GM12878 (cell line): ENCODE results near the gene CD209. TPM values are rescaled to one million over a fixed set of nuclear protein-coding genes. Genes with fewer than 3 reads are reported as not detected.
A peak's percentile ranks its signal among the peaks of the same experiment; 100 is the strongest.

Experiments
- BACH1 ChIP-seq: fragments of 450-650 bp; IDR thresholded peaks from 2 replicates; pipeline ENCODE4 v1.6.1; 2017; ENCODE audit warnings: mild to moderate bottlenecking, borderline replicate concordance
- CBFB ChIP-seq: IDR thresholded peaks from 2 replicates; pipeline ENCODE4 v1.6.1; 2016; ENCODE audit warnings: antibody characterized with exemption, low read depth
- DPF2 ChIP-seq: fragments of 450-650 bp; IDR thresholded peaks from 2 replicates; pipeline ENCODE4 v1.6.1; 2017; ENCODE audit warnings: mild to moderate bottlenecking
- ETV6 ChIP-seq, 2 experiments: fragments of 450-650 bp in 1 of 2; IDR thresholded peaks in 1 of 2; conservative IDR thresholded peaks in 1 of 2; 2 replicates each; pipeline ENCODE4 v1.6.1; 2014; ENCODE audit warnings: antibody characterized with exemption in 1 of 2, borderline replicate concordance in 1 of 2, low read depth in 1 of 2, mild to moderate bottlenecking in 1 of 2, moderate library complexity in 1 of 2
- HDAC2 ChIP-seq: fragments of 200-600 bp; sonication (generic); IDR thresholded peaks from 2 replicates; pipeline ENCODE4 v1.6.1; 2017
- IRF3 ChIP-seq: fragments of 450-650 bp; IDR thresholded peaks from 2 replicates; pipeline ENCODE4 v1.6.1; 2014; ENCODE audit warnings: mild to moderate bottlenecking
- JUNB ChIP-seq: IDR thresholded peaks from 2 replicates; pipeline ENCODE4 v1.6.1; 2016; ENCODE audit warnings: antibody characterized with exemption, mild to moderate bottlenecking
- NFYB ChIP-seq: IDR thresholded peaks from 2 replicates; pipeline ENCODE4 v1.6.1; 2011; ENCODE audit warnings: low read depth, mild to moderate bottlenecking, low read length, improper control_type of control experiment, moderate library complexity; ENCODE audit not compliant: insufficient read depth
- RCOR1 ChIP-seq: conservative IDR thresholded peaks from 2 replicates; pipeline ENCODE4 v1.6.1; 2012; ENCODE audit warnings: low read depth, low read length, improper control_type of control experiment
- RELB ChIP-seq: fragments of 450-650 bp; IDR thresholded peaks from 2 replicates; pipeline ENCODE4 v1.6.1; 2017; ENCODE audit warnings: low read depth, mild to moderate bottlenecking, moderate library complexity
- SIN3A ChIP-seq: IDR thresholded peaks from 2 replicates; pipeline ENCODE4 v1.6.1; 2012; ENCODE audit warnings: low read depth, low read length, improper control_type of control experiment
- SRF ChIP-seq, 2 experiments: IDR thresholded peaks; 2 replicates each; pipeline ENCODE4 v1.6.1; 2011; ENCODE audit warnings: low read depth in 2 of 2, low read length in 2 of 2, mild to moderate bottlenecking in 1 of 2, moderate library complexity in 1 of 2
- TCF3 ChIP-seq: IDR thresholded peaks from 2 replicates; pipeline ENCODE4 v1.6.1; 2012; ENCODE audit warnings: low read depth, mild to moderate bottlenecking, low read length, borderline replicate concordance; ENCODE audit not compliant: insufficient read depth
- ZSCAN29 ChIP-seq: fragments of 450-650 bp; IDR thresholded peaks from 2 replicates; pipeline ENCODE4 v1.6.1; 2017; ENCODE audit warnings: mild to moderate bottlenecking, moderate library complexity
- polyA plus RNA-seq, 11 experiments: library from polyadenylated mRNA; depleted of rRNA in 4 of 11; unstranded in 6 of 11; stranded (reverse) in 5 of 11; fragments of >200 nt; fragmentation: Nextera tagmentation in 4 of 11; fragmentation: Illumina TruSeq in 1 of 11; extraction: Ambion mirVana in 4 of 11; extraction: Trizol in 1 of 11; gene quantifications; 1 replicate in 1 of 11; 2 replicates in 10 of 11; pipeline versions ENCODE4 v1.2.1 to v1.2.3, GENCODE V29; 2011 to 2016; ENCODE audit warnings: inconsistent platforms in 2 of 11, missing spikeins in 2 of 11, low read depth in 1 of 11
- total RNA-seq, 4 experiments: library from RNA; depleted of rRNA in 3 of 4; stranded (reverse); fragments of >200 nt in 3 of 4; fragmentation: Illumina TruSeq in 1 of 4; extraction: Trizol in 1 of 4; gene quantifications; 2 replicates each; pipeline versions ENCODE4 v1.2.1 to v1.2.3, GENCODE V29; 2013 to 2021
- TF ChIP-seq, protein P1 (sequence below): IDR thresholded peaks from 2 replicates; pipeline ENCODE4 v1.6.1; 2011; ENCODE audit warnings: low read depth, low read length, improper control_type of control experiment, borderline replicate concordance

Gene CD209
- total and polyA plus RNA-seq, 10 of the 15 experiments (the other 5 are each of a cell fraction or from before 2014, with no cell fraction given), result 0.04 to 0.21 (median 0.10) TPM; not detected in 3

DNA sequence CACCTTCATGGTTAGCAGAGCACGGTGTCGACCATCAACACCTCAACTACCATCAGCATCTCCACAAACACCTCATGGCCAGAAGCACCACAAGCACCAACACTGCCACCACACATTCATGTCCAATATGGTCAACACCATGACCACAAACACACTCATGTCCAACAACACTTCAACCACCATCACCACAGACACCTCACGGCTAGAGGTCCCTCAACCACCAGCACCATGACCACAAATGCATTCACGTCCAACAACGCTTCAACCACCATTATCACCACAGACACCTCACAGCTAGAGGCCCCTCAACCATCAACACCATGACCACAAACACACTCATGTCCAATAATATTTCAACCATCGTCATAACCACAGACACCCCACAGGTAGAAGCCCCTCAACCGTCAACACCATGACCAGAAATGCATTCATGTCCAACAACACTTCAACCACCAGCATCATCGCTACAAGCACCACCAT, 56.5 kb downstream of the CD209 start (continued):
- TF ChIP-seq RELB, result peak; percentile 77
- TF ChIP-seq HDAC2, result no peak
- TF ChIP-seq, protein P1, sequence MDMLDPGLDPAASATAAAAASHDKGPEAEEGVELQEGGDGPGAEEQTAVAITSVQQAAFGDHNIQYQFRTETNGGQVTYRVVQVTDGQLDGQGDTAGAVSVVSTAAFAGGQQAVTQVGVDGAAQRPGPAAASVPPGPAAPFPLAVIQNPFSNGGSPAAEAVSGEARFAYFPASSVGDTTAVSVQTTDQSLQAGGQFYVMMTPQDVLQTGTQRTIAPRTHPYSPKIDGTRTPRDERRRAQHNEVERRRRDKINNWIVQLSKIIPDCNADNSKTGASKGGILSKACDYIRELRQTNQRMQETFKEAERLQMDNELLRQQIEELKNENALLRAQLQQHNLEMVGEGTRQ, result no peak
- TF ChIP-seq BACH1, result peak; percentile 37; the same call in 1 of the 2 replicates
- no peak for TF ChIP-seq SIN3A
- no peak for TF ChIP-seq TCF3
- TF ChIP-seq ETV6 (conservative IDR thresholded peaks at IDR 0.05 in 1 of 2, IDR thresholded peaks at IDR 0.05 in 1 of 2; ENCODE audit: borderline replicate concordance in 1 of 2, low read depth in 1 of 2), result no peak
- TF ChIP-seq CBFB, result peak; percentile 94
- TF ChIP-seq RCOR1, result no peak
- peak; percentile 74 for TF ChIP-seq ZSCAN29
- TF ChIP-seq NFYB, result no peak
- TF ChIP-seq IRF3, result no peak
- no peak for TF ChIP-seq SRF (IDR thresholded peaks at IDR 0.05; ENCODE audit: low read depth in 2 of 2, low read length in 2 of 2)
- peak; percentile 87 for TF ChIP-seq DPF2
- TF ChIP-seq JUNB, result no peak
- TF ChIP-seq, all 136 proteins: peak for 41

Other genes with a start within 250 kb of the CD209 start
Only the 7 nearest of the 22 such genes appear.
- not detected in 2 replicates for gene RETN, start 78.5 kb downstream of the CD209 start, total RNA-seq (2014; rRNA removed)
- gene RETN, start 78.5 kb downstream of the CD209 start, total RNA-seq (2014; rRNA removed; fragmentation: Illumina TruSeq; extraction: Trizol), result not detected in 2 replicates
- not detected in 2 replicates for gene RETN, start 78.5 kb downstream of the CD209 start, total RNA-seq (2021)
- not detected in 2 replicates for gene RETN, start 78.5 kb downstream of the CD209 start, polyA plus RNA-seq (2011; rRNA removed)
- gene RETN, start 78.5 kb downstream of the CD209 start, polyA plus RNA-seq (2014; fragmentation: Illumina TruSeq; extraction: Trizol), result 0.26 TPM in 1 of 2 replicates, not detected in the other
- gene RETN, start 78.5 kb downstream of the CD209 start, polyA plus RNA-seq (2014; fragmentation: Nextera tagmentation; extraction: Ambion mirVana), result not detected
- not detected in 2 replicates for gene RETN, start 78.5 kb downstream of the CD209 start, polyA plus RNA-seq (2014; rRNA removed)
- not detected for gene RETN, start 78.5 kb downstream of the CD209 start, polyA plus RNA-seq (2016; fragmentation: Nextera tagmentation; extraction: Ambion mirVana)
- gene MCEMP1, start 70.4 kb downstream of the CD209 start, total RNA-seq (2014; rRNA removed), result 0.16 and 0.23 TPM in 2 replicates
- 0.13 TPM in 1 of 2 replicates, not detected in the other for gene MCEMP1, start 70.4 kb downstream of the CD209 start, total RNA-seq (2014; rRNA removed; fragmentation: Illumina TruSeq; extraction: Trizol)
- 0.26 and 0.48 TPM in 2 replicates for gene MCEMP1, start 70.4 kb downstream of the CD209 start, total RNA-seq (2021)
- gene MCEMP1, start 70.4 kb downstream of the CD209 start, polyA plus RNA-seq (2011; rRNA removed), result 0.08 TPM in 1 of 2 replicates, not detected in the other
- gene MCEMP1, start 70.4 kb downstream of the CD209 start, polyA plus RNA-seq (2014; fragmentation: Illumina TruSeq; extraction: Trizol), result 0.37 TPM in 1 of 2 replicates, not detected in the other
- gene MCEMP1, start 70.4 kb downstream of the CD209 start, polyA plus RNA-seq (2014; fragmentation: Nextera tagmentation; extraction: Ambion mirVana), result under 1 TPM; 0.26 to 0.55 TPM
- gene MCEMP1, start 70.4 kb downstream of the CD209 start, polyA plus RNA-seq (2014; rRNA removed), result 0.26 and 0.33 TPM in 2 replicates
- gene MCEMP1, start 70.4 kb downstream of the CD209 start, polyA plus RNA-seq (2016; fragmentation: Nextera tagmentation; extraction: Ambion mirVana), result under 1 TPM in 1 of 2 experiments, not detected in 1; 0.09 TPM
- 139 and 157 TPM in 2 replicates for gene TRAPPC5, start 66.7 kb downstream of the CD209 start, total RNA-seq (2014; rRNA removed)
- 35.6 and 49.6 TPM in 2 replicates for gene TRAPPC5, start 66.7 kb downstream of the CD209 start, total RNA-seq (2014; rRNA removed; fragmentation: Illumina TruSeq; extraction: Trizol)
- 168 and 181 TPM in 2 replicates for gene TRAPPC5, start 66.7 kb downstream of the CD209 start, total RNA-seq (2021)
- gene TRAPPC5, start 66.7 kb downstream of the CD209 start, polyA plus RNA-seq (2011; rRNA removed), result 20.7 and 58.1 TPM in 2 replicates
- 0.78 and 7.1 TPM in 2 replicates for gene TRAPPC5, start 66.7 kb downstream of the CD209 start, polyA plus RNA-seq (2014; fragmentation: Illumina TruSeq; extraction: Trizol)
- gene TRAPPC5, start 66.7 kb downstream of the CD209 start, polyA plus RNA-seq (2014; fragmentation: Nextera tagmentation; extraction: Ambion mirVana), result 10 to 100 TPM in 1 of 2 experiments, 1 to 10 TPM in 1; 4.2 to 22.5 TPM
- 120 and 182 TPM in 2 replicates for gene TRAPPC5, start 66.7 kb downstream of the CD209 start, polyA plus RNA-seq (2014; rRNA removed)
- 100 to 1,000 TPM; 197 to 210 TPM for gene TRAPPC5, start 66.7 kb downstream of the CD209 start, polyA plus RNA-seq (2016; fragmentation: Nextera tagmentation; extraction: Ambion mirVana)
- 351 and 365 TPM in 2 replicates for gene FCER2, start 45.4 kb downstream of the CD209 start, total RNA-seq (2014; rRNA removed)
- gene FCER2, start 45.4 kb downstream of the CD209 start, total RNA-seq (2014; rRNA removed; fragmentation: Illumina TruSeq; extraction: Trizol), result 218 and 223 TPM in 2 replicates
- 359 and 362 TPM in 2 replicates for gene FCER2, start 45.4 kb downstream of the CD209 start, total RNA-seq (2021)
- gene FCER2, start 45.4 kb downstream of the CD209 start, polyA plus RNA-seq (2011; rRNA removed), result 170 and 363 TPM in 2 replicates
- gene FCER2, start 45.4 kb downstream of the CD209 start, polyA plus RNA-seq (2014; fragmentation: Illumina TruSeq; extraction: Trizol), result 155 and 247 TPM in 2 replicates
- gene FCER2, start 45.4 kb downstream of the CD209 start, polyA plus RNA-seq (2014; fragmentation: Nextera tagmentation; extraction: Ambion mirVana), result 10 to 100 TPM; 44.0 to 53.3 TPM
- gene FCER2, start 45.4 kb downstream of the CD209 start, polyA plus RNA-seq (2014; rRNA removed), result 424 and 451 TPM in 2 replicates
- 100 to 1,000 TPM; 214 to 235 TPM for gene FCER2, start 45.4 kb downstream of the CD209 start, polyA plus RNA-seq (2016; fragmentation: Nextera tagmentation; extraction: Ambion mirVana)
- not detected in 2 replicates for gene CLEC4G, start 15.4 kb downstream of the CD209 start, total RNA-seq (2014; rRNA removed)
- not detected in 2 replicates for gene CLEC4G, start 15.4 kb downstream of the CD209 start, total RNA-seq (2014; rRNA removed; fragmentation: Illumina TruSeq; extraction: Trizol)
- not detected in 2 replicates for gene CLEC4G, start 15.4 kb downstream of the CD209 start, total RNA-seq (2021)
- not detected in 2 replicates for gene CLEC4G, start 15.4 kb downstream of the CD209 start, polyA plus RNA-seq (2011; rRNA removed)
- gene CLEC4G, start 15.4 kb downstream of the CD209 start, polyA plus RNA-seq (2014; fragmentation: Illumina TruSeq; extraction: Trizol), result 0.04 TPM in 1 of 2 replicates, not detected in the other
- not detected for gene CLEC4G, start 15.4 kb downstream of the CD209 start, polyA plus RNA-seq (2014; fragmentation: Nextera tagmentation; extraction: Ambion mirVana)
- not detected in 2 replicates for gene CLEC4G, start 15.4 kb downstream of the CD209 start, polyA plus RNA-seq (2014; rRNA removed)
- not detected for gene CLEC4G, start 15.4 kb downstream of the CD209 start, polyA plus RNA-seq (2016; fragmentation: Nextera tagmentation; extraction: Ambion mirVana)
- 0.11 and 0.44 TPM in 2 replicates for gene CLEC4M, start 15.7 kb upstream of the CD209 start, total RNA-seq (2014; rRNA removed)
- gene CLEC4M, start 15.7 kb upstream of the CD209 start, total RNA-seq (2014; rRNA removed; fragmentation: Illumina TruSeq; extraction: Trizol), result 0.18 and 0.32 TPM in 2 replicates
- 0.16 and 0.31 TPM in 2 replicates for gene CLEC4M, start 15.7 kb upstream of the CD209 start, total RNA-seq (2021)
- gene CLEC4M, start 15.7 kb upstream of the CD209 start, polyA plus RNA-seq (2011; rRNA removed), result not detected in 2 replicates
- 0.12 and 0.17 TPM in 2 replicates for gene CLEC4M, start 15.7 kb upstream of the CD209 start, polyA plus RNA-seq (2014; fragmentation: Illumina TruSeq; extraction: Trizol)
- under 1 TPM; 0.38 to 0.42 TPM for gene CLEC4M, start 15.7 kb upstream of the CD209 start, polyA plus RNA-seq (2014; fragmentation: Nextera tagmentation; extraction: Ambion mirVana)
- 0.37 and 0.60 TPM in 2 replicates for gene CLEC4M, start 15.7 kb upstream of the CD209 start, polyA plus RNA-seq (2014; rRNA removed)
- under 1 TPM; 0.23 to 0.25 TPM for gene CLEC4M, start 15.7 kb upstream of the CD209 start, polyA plus RNA-seq (2016; fragmentation: Nextera tagmentation; extraction: Ambion mirVana)
- gene EVI5L, start 82.7 kb upstream of the CD209 start, total RNA-seq (2014; rRNA removed), result 8.2 and 8.8 TPM in 2 replicates
- gene EVI5L, start 82.7 kb upstream of the CD209 start, total RNA-seq (2014; rRNA removed; fragmentation: Illumina TruSeq; extraction: Trizol), result 5.7 and 6.4 TPM in 2 replicates
- gene EVI5L, start 82.7 kb upstream of the CD209 start, total RNA-seq (2021), result 11.6 and 13.8 TPM in 2 replicates
- gene EVI5L, start 82.7 kb upstream of the CD209 start, polyA plus RNA-seq (2011; rRNA removed), result 1.9 and 4.3 TPM in 2 replicates
- gene EVI5L, start 82.7 kb upstream of the CD209 start, polyA plus RNA-seq (2014; fragmentation: Illumina TruSeq; extraction: Trizol), result 3.4 and 5.5 TPM in 2 replicates
- gene EVI5L, start 82.7 kb upstream of the CD209 start, polyA plus RNA-seq (2014; fragmentation: Nextera tagmentation; extraction: Ambion mirVana), result under 1 TPM; 0.23 to 0.33 TPM
- 10.4 and 10.8 TPM in 2 replicates for gene EVI5L, start 82.7 kb upstream of the CD209 start, polyA plus RNA-seq (2014; rRNA removed)
- gene EVI5L, start 82.7 kb upstream of the CD209 start, polyA plus RNA-seq (2016; fragmentation: Nextera tagmentation; extraction: Ambion mirVana), result 1 to 10 TPM; 2.0 to 4.6 TPM